HepG2 (cell line): ENCODE measurements around the gene GSG1. TPM values are rescaled to one million over a fixed set of nuclear protein-coding genes. Genes with fewer than 3 reads are reported as not detected.
A peak's percentile ranks its signal among the peaks of the same experiment; 100 is the strongest.

Experiments used
- FOXA1 ChIP-seq, 2 experiments: fragments of 450-650 bp in 1 of 2; sonication (generic) in 1 of 2; formaldehyde crosslinking in 1 of 2; IDR thresholded peaks; 2 replicates each; pipeline versions ENCODE4 v1.4.0 to v1.6.1; 2016 to 2020; ENCODE audit warnings: missing genetic modification reagents in 1 of 2
- FOXA3 ChIP-seq: IDR thresholded peaks from 2 replicates; pipeline ENCODE4 v1.6.1; 2016; ENCODE audit warnings: missing genetic modification reagents, missing compliant biosample characterization
- NCOA5 ChIP-seq: sonication (generic); formaldehyde crosslinking; IDR thresholded peaks from 2 replicates; pipeline ENCODE4 v1.4.0; 2020; ENCODE audit warnings: missing genetic modification reagents
- ZNF331 ChIP-seq: sonication (generic); formaldehyde crosslinking; IDR thresholded peaks from 2 replicates; pipeline ENCODE4 v1.4.0; 2020; ENCODE audit warnings: missing genetic modification reagents
- ZNF430 ChIP-seq: sonication (generic); formaldehyde crosslinking; IDR thresholded peaks from 2 replicates; pipeline ENCODE4 v1.9.0; 2021; ENCODE audit warnings: mild to moderate bottlenecking, missing genetic modification reagents
- ZNF550 ChIP-seq: sonication (generic); formaldehyde crosslinking; IDR thresholded peaks from 2 replicates; pipeline ENCODE4 v1.4.0; 2020; ENCODE audit warnings: mild to moderate bottlenecking, missing genetic modification reagents, borderline replicate concordance
- ZNF563 ChIP-seq: sonication (generic); formaldehyde crosslinking; IDR thresholded peaks from 2 replicates; pipeline ENCODE4 v1.8.0; 2022; ENCODE audit warnings: mild to moderate bottlenecking, moderate library complexity, missing genetic modification reagents
- polyA plus RNA-seq, 8 experiments: library from polyadenylated mRNA; depleted of rRNA in 3 of 8; stranded (reverse) in 7 of 8; unstranded in 1 of 8; fragments of >200 nt; fragmentation: Illumina TruSeq in 4 of 8; extraction: Trizol in 4 of 8; gene quantifications; 2 replicates each; pipeline versions ENCODE4 v1.2.1 to v1.2.3, GENCODE V29; 2011 to 2016; ENCODE audit warnings: low read depth in 4 of 8, missing spikeins in 1 of 8, mixed read lengths in 1 of 8; ENCODE audit not compliant: insufficient read depth in 1 of 8
- total RNA-seq, 5 experiments: library from RNA; depleted of rRNA; stranded (reverse); fragments of >200 nt; fragmentation: Illumina TruSeq; extraction: Trizol; gene quantifications; 2 replicates each; pipeline ENCODE4 v1.2.3, GENCODE V29; 2016; ENCODE audit warnings: low read depth in 1 of 5
- TF ChIP-seq, protein P1 (sequence below): sonication (generic); formaldehyde crosslinking; IDR thresholded peaks from 2 replicates; pipeline ENCODE4 v1.5.0; 2020; ENCODE audit warnings: mild to moderate bottlenecking, missing genetic modification reagents
- TF ChIP-seq, protein P2 (sequence below): sonication (generic); formaldehyde crosslinking; IDR thresholded peaks from 2 replicates; pipeline ENCODE4 v1.5.1; 2020; ENCODE audit warnings: missing genetic modification reagents, mild to moderate bottlenecking, borderline replicate concordance

Gene GSG1
- total and polyA plus RNA-seq, 2 of the 13 experiments (the other 11 are each of a cell fraction or from before 2014, with no cell fraction given), result not detected

DNA sequence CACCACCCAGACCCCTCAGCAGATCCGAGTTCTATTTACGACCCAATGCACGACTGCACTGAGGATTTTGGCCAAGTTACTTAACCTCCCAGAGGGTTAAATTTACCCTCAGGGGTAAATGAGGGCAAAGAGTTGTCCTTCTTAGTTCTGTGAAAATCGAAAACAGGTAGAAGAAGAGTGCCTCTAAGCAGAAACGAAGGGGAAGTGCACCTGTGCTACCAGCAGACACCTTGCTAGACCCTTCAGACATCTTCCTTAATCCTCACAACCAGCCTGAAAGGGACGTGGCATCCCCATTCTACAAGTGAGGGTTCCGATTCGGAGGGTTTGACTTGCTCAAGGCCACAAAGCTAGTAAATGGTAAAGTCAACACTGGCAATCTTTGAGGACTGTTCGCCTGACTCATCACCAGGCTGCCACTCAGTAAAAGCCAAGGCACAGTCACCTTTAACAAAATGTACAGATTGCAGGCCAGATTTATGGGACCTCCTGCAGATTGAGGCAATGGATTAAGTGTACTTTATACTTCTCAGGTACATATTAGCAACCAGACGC is 1.6 kb downstream of the GSG1 start (continued):
- TF ChIP-seq, protein P1, sequence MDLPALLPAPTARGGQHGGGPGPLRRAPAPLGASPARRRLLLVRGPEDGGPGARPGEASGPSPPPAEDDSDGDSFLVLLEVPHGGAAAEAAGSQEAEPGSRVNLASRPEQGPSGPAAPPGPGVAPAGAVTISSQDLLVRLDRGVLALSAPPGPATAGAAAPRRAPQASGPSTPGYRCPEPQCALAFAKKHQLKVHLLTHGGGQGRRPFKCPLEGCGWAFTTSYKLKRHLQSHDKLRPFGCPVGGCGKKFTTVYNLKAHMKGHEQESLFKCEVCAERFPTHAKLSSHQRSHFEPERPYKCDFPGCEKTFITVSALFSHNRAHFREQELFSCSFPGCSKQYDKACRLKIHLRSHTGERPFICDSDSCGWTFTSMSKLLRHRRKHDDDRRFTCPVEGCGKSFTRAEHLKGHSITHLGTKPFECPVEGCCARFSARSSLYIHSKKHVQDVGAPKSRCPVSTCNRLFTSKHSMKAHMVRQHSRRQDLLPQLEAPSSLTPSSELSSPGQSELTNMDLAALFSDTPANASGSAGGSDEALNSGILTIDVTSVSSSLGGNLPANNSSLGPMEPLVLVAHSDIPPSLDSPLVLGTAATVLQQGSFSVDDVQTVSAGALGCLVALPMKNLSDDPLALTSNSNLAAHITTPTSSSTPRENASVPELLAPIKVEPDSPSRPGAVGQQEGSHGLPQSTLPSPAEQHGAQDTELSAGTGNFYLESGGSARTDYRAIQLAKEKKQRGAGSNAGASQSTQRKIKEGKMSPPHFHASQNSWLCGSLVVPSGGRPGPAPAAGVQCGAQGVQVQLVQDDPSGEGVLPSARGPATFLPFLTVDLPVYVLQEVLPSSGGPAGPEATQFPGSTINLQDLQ (CRISPR knock-in tag), result no peak
- TF ChIP-seq, protein P2, sequence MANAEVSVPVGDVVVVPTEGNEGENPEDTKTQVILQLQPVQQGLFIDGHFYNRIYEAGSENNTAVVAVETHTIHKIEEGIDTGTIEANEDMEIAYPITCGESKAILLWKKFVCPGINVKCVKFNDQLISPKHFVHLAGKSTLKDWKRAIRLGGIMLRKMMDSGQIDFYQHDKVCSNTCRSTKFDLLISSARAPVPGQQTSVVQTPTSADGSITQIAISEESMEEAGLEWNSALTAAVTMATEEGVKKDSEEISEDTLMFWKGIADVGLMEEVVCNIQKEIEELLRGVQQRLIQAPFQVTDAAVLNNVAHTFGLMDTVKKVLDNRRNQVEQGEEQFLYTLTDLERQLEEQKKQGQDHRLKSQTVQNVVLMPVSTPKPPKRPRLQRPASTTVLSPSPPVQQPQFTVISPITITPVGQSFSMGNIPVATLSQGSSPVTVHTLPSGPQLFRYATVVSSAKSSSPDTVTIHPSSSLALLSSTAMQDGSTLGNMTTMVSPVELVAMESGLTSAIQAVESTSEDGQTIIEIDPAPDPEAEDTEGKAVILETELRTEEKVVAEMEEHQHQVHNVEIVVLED (CRISPR knock-in tag), result no peak
- no peak for TF ChIP-seq ZNF550 (CRISPR knock-in tag)
- TF ChIP-seq ZNF430 (CRISPR knock-in tag), result no peak
- TF ChIP-seq ZNF331 (CRISPR knock-in tag), result no peak
- TF ChIP-seq FOXA3 (CRISPR knock-in tag), result peak; percentile 50; the same call in 1 of the 2 replicates
- TF ChIP-seq FOXA1 (IDR thresholded peaks at IDR 0.05), result no peak
- peak; percentile 75 for TF ChIP-seq FOXA1 (CRISPR knock-in tag; IDR thresholded peaks at IDR 0.05)
- 0 out of 2 replicates have a peak, but pooled peaks have one; percentile 25 for TF ChIP-seq ZNF563 (CRISPR knock-in tag)
- no peak for TF ChIP-seq NCOA5
- TF ChIP-seq, all 625 proteins: peak for 9
